Calu3 (cell line): ENCODE data around the gene HSD3B7. TPM values are rescaled to one million over a fixed set of nuclear protein-coding genes. Genes with fewer than 3 reads are reported as not detected.
A peak's percentile ranks its signal among the peaks of the same experiment; 100 is the strongest.
"Not testable (repeated sequence)": the region's sequence is repeated elsewhere in the genome, so short reads cannot be mapped to it uniquely, and the experiment has no call there.

Experiments used
- BruUV-seq: library from RNA; stranded (reverse); fragments of 400-500 nt; replicated peaks from 2 replicates; lab custom pipeline; 2021; lab: Mats Ljungman, UMichigan
- CTCF ChIA-PET: fragments of 300-600 bp; sonication (Branson Sonifier 250); formaldehyde crosslinking; loops from one replicate; lab custom pipeline; 2022; ENCODE audit warnings: antibody characterized with exemption; lab: Charles Lee
- DNase-seq: peaks from one replicate; pipeline ENCODE4 v3.0.0; 2022
- H3K27ac Mint-ChIP-seq: one replicate; pipeline ENCODE4 v1.8.0; 2022; ENCODE audit warnings: mixed read lengths; ENCODE audit not compliant: unreplicated experiment
- H3K27me3 Mint-ChIP-seq: one replicate; pipeline ENCODE4 v1.8.0; 2022; ENCODE audit warnings: mixed read lengths; ENCODE audit not compliant: unreplicated experiment
- H3K36me3 Mint-ChIP-seq: one replicate; pipeline ENCODE4 v1.8.0; 2022; ENCODE audit warnings: mild to moderate bottlenecking, moderate library complexity, mixed read lengths; ENCODE audit not compliant: insufficient read depth, unreplicated experiment
- H3K4me1 Mint-ChIP-seq: one replicate; pipeline ENCODE4 v1.8.0; 2022; ENCODE audit warnings: mild to moderate bottlenecking, low read depth, mixed read lengths; ENCODE audit not compliant: unreplicated experiment
- H3K4me3 Mint-ChIP-seq: one replicate; pipeline ENCODE4 v1.8.0; 2022; ENCODE audit warnings: mild to moderate bottlenecking, low read depth, moderate library complexity, mixed read lengths; ENCODE audit not compliant: unreplicated experiment
- H3K9me3 Mint-ChIP-seq: one replicate; pipeline ENCODE4 v1.8.0; 2022; ENCODE audit warnings: low read depth, mixed read lengths; ENCODE audit not compliant: unreplicated experiment
- intact Hi-C: fragments of 100-400 bp; cut with micrococcal nuclease; formaldehyde crosslinking; loops from one replicate; pipeline ENCODE4 v1.10.0; 2022; ENCODE audit not compliant: unreplicated experiment
- total RNA-seq: library from RNA; stranded (reverse); gene quantifications from 2 replicates; pipeline ENCODE4 v1.2.3, GENCODE V29; 2022
- TF ChIP-seq, protein P1 (sequence below): fragments of 200-600 bp; IDR thresholded peaks from one replicate; pipeline ENCODE4 v1.8.0; 2022; ENCODE audit warnings: antibody characterized with exemption; ENCODE audit not compliant: unreplicated experiment

HSD3B7 gene
- total RNA-seq, 1 experiment from 2014 or later: 25.3 TPM

DNA sequence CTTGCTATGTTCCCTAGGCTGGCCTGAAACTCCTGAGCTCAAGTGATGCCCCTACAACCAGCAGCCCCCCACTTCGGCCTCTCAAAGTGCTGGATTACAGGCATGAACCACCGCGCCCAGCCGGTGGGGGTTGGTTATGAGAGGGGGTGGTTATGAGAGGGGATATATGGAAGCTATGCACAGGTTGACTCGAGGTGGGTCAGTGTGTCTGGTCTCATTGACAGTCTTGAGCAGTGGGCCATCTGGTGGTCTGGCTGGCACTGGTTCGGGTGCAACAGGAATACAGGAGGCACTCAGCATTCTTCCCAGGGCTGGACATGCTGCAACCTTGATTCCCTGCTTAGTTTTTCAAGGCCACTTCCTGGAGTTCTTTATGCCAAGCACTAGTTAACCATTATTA lies 31.0 kb downstream of the HSD3B7 start:
- CTCF ChIA-PET: interaction anchor here (0.7 to 2.6 kb wide), 2 partner anchors 31 to 106 kb away, joined by 5 to 8 read pairs; partner anchors contain the start of gene HSD3B7
- no TSS peak for BruUV-seq
- Mint-ChIP-seq H3K4me1 (no peaks in the 10 kb centered on the region), H3K9me3 (no peaks in the 10 kb centered on the region), H3K4me3 (no peak overlapping the region), H3K27ac (no peak overlapping the region), H3K27me3 (peaks cover 32% of the 10 kb centered on the region), H3K36me3 (no peaks in the 10 kb centered on the region)
- intact Hi-C loops: no loop called here
- TF ChIP-seq, protein P1, sequence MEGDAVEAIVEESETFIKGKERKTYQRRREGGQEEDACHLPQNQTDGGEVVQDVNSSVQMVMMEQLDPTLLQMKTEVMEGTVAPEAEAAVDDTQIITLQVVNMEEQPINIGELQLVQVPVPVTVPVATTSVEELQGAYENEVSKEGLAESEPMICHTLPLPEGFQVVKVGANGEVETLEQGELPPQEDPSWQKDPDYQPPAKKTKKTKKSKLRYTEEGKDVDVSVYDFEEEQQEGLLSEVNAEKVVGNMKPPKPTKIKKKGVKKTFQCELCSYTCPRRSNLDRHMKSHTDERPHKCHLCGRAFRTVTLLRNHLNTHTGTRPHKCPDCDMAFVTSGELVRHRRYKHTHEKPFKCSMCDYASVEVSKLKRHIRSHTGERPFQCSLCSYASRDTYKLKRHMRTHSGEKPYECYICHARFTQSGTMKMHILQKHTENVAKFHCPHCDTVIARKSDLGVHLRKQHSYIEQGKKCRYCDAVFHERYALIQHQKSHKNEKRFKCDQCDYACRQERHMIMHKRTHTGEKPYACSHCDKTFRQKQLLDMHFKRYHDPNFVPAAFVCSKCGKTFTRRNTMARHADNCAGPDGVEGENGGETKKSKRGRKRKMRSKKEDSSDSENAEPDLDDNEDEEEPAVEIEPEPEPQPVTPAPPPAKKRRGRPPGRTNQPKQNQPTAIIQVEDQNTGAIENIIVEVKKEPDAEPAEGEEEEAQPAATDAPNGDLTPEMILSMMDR: no peak
- DNase-seq: peak; percentile 27

DNA sequence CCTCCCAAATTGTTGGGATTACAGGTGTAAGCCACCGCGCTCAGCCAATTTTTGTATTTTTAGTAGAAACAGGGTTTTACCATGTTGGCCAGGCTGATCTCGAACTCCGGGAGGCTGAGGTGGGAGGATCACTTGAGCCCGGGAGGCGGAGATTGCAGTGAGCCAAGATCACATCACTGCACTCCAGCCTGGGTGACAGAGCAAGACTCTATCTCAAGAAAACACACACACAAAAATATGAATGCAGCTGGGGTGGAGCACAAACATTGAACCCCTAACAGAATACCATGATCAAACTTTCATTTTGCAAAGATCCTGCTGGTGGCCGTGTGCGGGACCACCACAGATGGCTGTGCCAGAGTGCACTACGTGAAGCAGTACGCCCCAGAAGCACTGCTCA lies 32.7 kb downstream of the HSD3B7 start:
- DNase-seq, H3K36me3 Mint-ChIP-seq, intact Hi-C loops, H3K4me3 Mint-ChIP-seq, H3K4me1 Mint-ChIP-seq, BruUV-seq, H3K27ac Mint-ChIP-seq, H3K9me3 Mint-ChIP-seq: not testable (repeated sequence)
- CTCF ChIA-PET: interaction anchor here (2.6 kb wide), 1 partner anchor 33 kb away, joined by 8 read pairs; the partner anchor contains the start of gene HSD3B7
- H3K27me3 Mint-ChIP-seq: peaks cover 15% of the 10 kb centered on the region

DNA sequence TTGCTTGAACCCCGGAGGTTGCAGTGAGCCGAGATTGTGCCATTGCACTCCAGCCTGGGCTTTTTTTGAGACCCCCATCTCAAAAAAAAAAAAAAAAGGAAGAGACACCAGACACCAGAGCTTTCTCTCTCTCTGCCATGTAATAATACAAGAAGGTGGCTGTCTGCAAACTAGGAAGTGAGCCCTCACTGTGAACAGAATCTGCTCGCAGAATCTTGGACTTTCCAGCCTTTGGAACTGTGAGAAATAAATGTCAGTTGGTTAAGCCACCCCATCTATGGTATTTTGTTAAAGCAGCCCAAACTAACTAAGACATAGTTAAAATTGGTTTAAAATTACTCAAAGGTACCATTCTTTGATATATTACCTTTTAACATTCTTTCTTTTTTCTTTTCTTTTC lies 35.5 kb downstream of the HSD3B7 start:
- BruUV-seq: no TSS peak
- Mint-ChIP-seq H3K4me3 (no peak overlapping the region), H3K36me3 (no peaks in the 10 kb centered on the region), H3K27ac (no peak overlapping the region), H3K27me3 (no peaks in the 10 kb centered on the region), H3K9me3 (no peaks in the 10 kb centered on the region), H3K4me1 (peaks cover 5% of the 10 kb centered on the region)
- TF ChIP-seq, protein P1: no peak
- no peak for DNase-seq
- intact Hi-C loops: no loop called here
- CTCF ChIA-PET: no interaction called here

DNA sequence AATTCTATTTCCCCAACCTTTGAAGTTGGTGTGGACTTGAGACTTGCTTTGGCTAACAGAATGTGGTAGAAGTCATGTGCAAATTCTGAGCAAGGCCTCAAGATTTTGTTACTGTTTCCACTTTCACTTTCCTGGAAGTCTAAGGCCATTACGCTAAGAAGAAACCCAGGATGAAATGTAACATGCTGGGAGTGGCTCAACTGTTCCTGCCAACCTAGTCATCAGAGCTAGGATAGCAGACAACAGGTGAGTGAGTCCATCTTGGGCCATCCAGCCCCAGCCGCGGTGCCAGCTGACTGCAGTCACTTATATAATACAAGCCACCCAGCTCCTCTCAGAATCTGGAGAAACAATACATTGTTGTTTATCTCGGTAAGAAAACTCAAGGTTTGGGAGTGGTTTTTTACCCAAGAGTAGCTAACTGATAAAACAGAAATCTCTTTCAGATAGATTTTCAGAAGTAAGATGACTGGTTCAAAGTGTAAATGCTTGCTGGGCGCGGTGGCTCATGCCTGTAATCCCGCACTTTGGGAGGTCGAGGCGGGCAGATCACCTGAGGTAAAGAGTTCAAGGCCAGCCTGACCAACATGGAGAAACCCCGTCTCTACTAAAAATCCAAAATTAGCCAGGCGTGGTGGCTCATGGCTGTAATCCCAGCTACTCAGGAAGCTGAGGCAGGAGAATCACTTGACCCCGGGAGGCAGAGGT lies 37.7 kb downstream of the HSD3B7 start:
- Mint-ChIP-seq H3K27me3 (no peaks in the 10 kb centered on the region), H3K4me1 (peaks cover 8% of the 10 kb centered on the region), H3K4me3 (no peak overlapping the region), H3K27ac (no peak overlapping the region), H3K36me3 (no peaks in the 10 kb centered on the region), H3K9me3 (no peaks in the 10 kb centered on the region)
- intact Hi-C loops: no loop called here
- no TSS peak for BruUV-seq
- TF ChIP-seq, protein P1: no peak
- CTCF ChIA-PET: interaction anchor here (0.7 to 0.8 kb wide), 3 partner anchors 11 to 420 kb away, joined by 3 to 4 read pairs (median 4); partner anchors contain the start of genes STX4 and ZNF843
- DNase-seq: no peak

DNA sequence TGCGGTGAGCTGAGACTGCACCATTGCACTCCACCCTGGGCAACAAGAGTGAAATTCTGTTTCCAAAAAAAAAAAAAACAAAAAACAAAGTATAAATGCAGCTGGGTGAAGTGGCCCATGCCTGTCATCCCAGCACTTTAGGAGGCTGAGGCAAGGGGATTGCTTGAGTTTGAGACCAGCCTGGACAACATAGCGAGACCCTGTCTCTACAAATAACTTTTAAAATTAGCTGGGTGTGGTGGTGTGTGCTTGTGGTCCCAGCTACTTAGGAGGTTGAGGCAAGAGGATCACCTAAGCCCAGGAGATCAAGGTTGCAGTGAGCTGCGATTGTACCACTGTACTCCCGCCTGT lies 38.2 kb downstream of the HSD3B7 start:
- intact Hi-C loops: no loop called here
- CTCF ChIA-PET: interaction anchor here (0.7 to 0.8 kb wide), 3 partner anchors 10 to 420 kb away, joined by 3 to 4 read pairs (median 4); partner anchors contain the start of genes STX4 and ZNF843
- Mint-ChIP-seq H3K4me1 (peaks cover 8% of the 10 kb centered on the region), H3K27me3 (no peaks in the 10 kb centered on the region), H3K27ac (no peak overlapping the region), H3K4me3 (no peak overlapping the region), H3K36me3 (no peaks in the 10 kb centered on the region), H3K9me3 (no peaks in the 10 kb centered on the region)
- TF ChIP-seq, protein P1: no peak
- DNase-seq: no peak
- BruUV-seq: no TSS peak
